Calu3 (cell line): Measurements from ENCODE around the gene GMDS. TPM values are rescaled to one million over a fixed set of nuclear protein-coding genes. Genes with fewer than 3 reads are reported as not detected.
"Not testable (repeated sequence)": the region's sequence is repeated elsewhere in the genome, so short reads cannot be mapped to it uniquely, and the experiment has no call there.

Source experiments
- BruUV-seq: library from RNA; stranded (reverse); fragments of 400-500 nt; replicated peaks from 2 replicates; lab custom pipeline; 2021; lab: Mats Ljungman, UMichigan
- CTCF ChIA-PET: fragments of 300-600 bp; sonication (Branson Sonifier 250); formaldehyde crosslinking; loops from one replicate; lab custom pipeline; 2022; ENCODE audit warnings: antibody characterized with exemption; lab: Charles Lee
- DNase-seq: peaks from one replicate; pipeline ENCODE4 v3.0.0; 2022
- H3K27ac Mint-ChIP-seq: one replicate; pipeline ENCODE4 v1.8.0; 2022; ENCODE audit warnings: mixed read lengths; ENCODE audit not compliant: unreplicated experiment
- H3K27me3 Mint-ChIP-seq: one replicate; pipeline ENCODE4 v1.8.0; 2022; ENCODE audit warnings: mixed read lengths; ENCODE audit not compliant: unreplicated experiment
- H3K36me3 Mint-ChIP-seq: one replicate; pipeline ENCODE4 v1.8.0; 2022; ENCODE audit warnings: mild to moderate bottlenecking, moderate library complexity, mixed read lengths; ENCODE audit not compliant: insufficient read depth, unreplicated experiment
- H3K4me1 Mint-ChIP-seq: one replicate; pipeline ENCODE4 v1.8.0; 2022; ENCODE audit warnings: mild to moderate bottlenecking, low read depth, mixed read lengths; ENCODE audit not compliant: unreplicated experiment
- H3K4me3 Mint-ChIP-seq: one replicate; pipeline ENCODE4 v1.8.0; 2022; ENCODE audit warnings: mild to moderate bottlenecking, low read depth, moderate library complexity, mixed read lengths; ENCODE audit not compliant: unreplicated experiment
- H3K9me3 Mint-ChIP-seq: one replicate; pipeline ENCODE4 v1.8.0; 2022; ENCODE audit warnings: low read depth, mixed read lengths; ENCODE audit not compliant: unreplicated experiment
- intact Hi-C: fragments of 100-400 bp; cut with micrococcal nuclease; formaldehyde crosslinking; loops from one replicate; pipeline ENCODE4 v1.10.0; 2022; ENCODE audit not compliant: unreplicated experiment
- total RNA-seq: library from RNA; stranded (reverse); gene quantifications from 2 replicates; pipeline ENCODE4 v1.2.3, GENCODE V29; 2022
- TF ChIP-seq, protein P1 (sequence below): fragments of 200-600 bp; IDR thresholded peaks from one replicate; pipeline ENCODE4 v1.8.0; 2022; ENCODE audit warnings: antibody characterized with exemption; ENCODE audit not compliant: unreplicated experiment

Gene GMDS
- total RNA-seq, 1 experiment from 2014 or later = 58.2 TPM

DNA sequence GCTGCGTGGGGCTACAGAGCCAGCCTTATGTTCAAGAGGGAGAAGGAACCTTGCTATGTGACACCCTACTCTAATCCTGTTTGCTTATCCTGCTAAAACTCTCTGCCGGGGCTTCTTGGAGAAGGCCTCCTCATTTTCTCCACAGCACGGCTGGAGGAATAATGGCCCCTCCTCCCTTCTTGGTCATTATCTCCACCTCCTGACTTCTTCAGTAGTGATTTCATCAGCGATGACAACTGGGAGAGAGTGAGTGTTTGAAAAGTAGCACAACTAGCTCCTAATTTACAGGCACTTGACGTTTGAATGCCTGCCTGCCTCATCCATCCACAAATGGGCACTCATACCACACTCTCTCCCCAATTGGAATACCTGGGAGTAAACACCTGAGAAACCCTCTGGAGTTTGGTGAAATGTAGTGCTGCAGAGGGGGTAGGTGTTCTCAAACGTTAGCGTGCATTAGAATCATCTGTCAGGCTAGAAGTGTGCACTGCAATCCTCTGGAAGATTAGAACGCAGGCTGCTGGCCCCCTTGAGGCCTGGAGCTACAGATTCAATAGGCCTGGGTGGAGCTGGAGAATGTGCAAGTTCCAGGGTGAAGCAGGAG, 487.2 kb downstream of the GMDS start:
- no peak overlapping the region for H3K4me3 Mint-ChIP-seq
- H3K4me1 Mint-ChIP-seq = peaks cover 18% of the 10 kb centered on the region
- peaks cover 5% of the 10 kb centered on the region for H3K9me3 Mint-ChIP-seq
- peaks cover 11% of the 10 kb centered on the region for H3K36me3 Mint-ChIP-seq
- no peaks in the 10 kb centered on the region for H3K27me3 Mint-ChIP-seq
- intact Hi-C loops = no loop called here
- DNase-seq = no peak
- no peak overlapping the region for H3K27ac Mint-ChIP-seq
- CTCF ChIA-PET = no interaction called here
- TF ChIP-seq, protein P1, sequence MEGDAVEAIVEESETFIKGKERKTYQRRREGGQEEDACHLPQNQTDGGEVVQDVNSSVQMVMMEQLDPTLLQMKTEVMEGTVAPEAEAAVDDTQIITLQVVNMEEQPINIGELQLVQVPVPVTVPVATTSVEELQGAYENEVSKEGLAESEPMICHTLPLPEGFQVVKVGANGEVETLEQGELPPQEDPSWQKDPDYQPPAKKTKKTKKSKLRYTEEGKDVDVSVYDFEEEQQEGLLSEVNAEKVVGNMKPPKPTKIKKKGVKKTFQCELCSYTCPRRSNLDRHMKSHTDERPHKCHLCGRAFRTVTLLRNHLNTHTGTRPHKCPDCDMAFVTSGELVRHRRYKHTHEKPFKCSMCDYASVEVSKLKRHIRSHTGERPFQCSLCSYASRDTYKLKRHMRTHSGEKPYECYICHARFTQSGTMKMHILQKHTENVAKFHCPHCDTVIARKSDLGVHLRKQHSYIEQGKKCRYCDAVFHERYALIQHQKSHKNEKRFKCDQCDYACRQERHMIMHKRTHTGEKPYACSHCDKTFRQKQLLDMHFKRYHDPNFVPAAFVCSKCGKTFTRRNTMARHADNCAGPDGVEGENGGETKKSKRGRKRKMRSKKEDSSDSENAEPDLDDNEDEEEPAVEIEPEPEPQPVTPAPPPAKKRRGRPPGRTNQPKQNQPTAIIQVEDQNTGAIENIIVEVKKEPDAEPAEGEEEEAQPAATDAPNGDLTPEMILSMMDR = no peak
- no TSS peak for BruUV-seq

DNA sequence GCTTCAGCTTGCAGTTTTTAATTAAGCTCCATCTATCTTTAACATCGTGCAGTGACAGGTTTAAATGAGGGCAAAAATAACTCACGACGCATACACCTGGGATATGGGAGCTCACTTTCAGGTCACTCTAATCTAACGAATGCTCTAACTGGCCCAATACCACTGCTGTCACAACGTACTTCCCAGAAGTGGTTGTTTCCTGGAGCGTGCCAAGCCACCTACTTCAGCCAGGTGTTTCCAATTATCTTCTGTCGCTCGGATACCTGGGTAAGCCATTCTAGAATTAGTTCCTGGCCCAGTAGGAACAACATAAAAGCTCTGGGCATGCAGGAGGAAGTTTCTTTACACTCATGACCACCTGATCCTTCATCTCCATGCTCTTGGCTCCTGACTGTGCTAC, 488.3 kb downstream of the GMDS start:
- no TSS peak for BruUV-seq
- no peak overlapping the region for H3K27ac Mint-ChIP-seq
- CTCF ChIA-PET = no interaction called here
- no peak for DNase-seq
- no peaks in the 10 kb centered on the region for H3K27me3 Mint-ChIP-seq
- H3K4me3 Mint-ChIP-seq = no peak overlapping the region
- H3K36me3 Mint-ChIP-seq = peaks cover 6% of the 10 kb centered on the region
- peaks cover 7% of the 10 kb centered on the region for H3K4me1 Mint-ChIP-seq
- intact Hi-C loops = no loop called here
- peaks cover 8% of the 10 kb centered on the region for H3K9me3 Mint-ChIP-seq
- TF ChIP-seq, protein P1 = no peak

DNA sequence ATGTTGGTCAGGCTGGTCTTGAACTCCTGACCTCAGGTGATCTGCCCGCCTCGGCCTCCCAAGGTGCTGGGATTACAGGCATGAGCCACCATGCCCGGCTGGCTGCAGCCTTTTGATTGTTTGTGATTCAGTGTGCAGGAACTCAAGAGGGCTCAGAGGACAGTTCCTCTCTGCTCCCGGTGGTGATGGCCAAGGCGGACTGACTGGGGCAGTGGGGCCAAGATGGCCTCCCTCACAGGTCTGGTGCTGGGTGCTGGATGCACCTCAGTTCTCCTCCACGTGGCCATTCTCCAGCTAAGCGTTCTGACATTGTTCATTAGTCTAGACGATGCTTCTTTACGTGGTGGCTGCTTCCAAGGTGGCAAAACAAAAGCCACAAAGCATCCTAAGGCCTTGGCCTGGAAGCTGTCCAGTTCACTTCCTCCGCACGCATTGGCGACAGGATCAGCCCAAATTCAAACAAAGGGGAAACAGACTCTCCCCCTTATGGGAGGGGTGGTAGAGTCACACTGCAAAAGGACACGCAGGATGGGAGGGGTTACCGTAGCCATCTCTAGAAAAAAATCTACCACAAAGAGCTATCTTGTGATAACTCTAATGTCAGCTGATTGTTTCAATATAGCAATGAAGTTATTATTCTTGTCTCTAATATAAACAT, 488.8 kb downstream of the GMDS start:
- TF ChIP-seq, protein P1 = no peak
- Mint-ChIP-seq H3K4me3 (no peak overlapping the region), H3K27me3 (no peaks in the 10 kb centered on the region), H3K9me3 (peaks cover 8% of the 10 kb centered on the region), H3K36me3 (peaks cover under 1% of the 10 kb centered on the region), H3K4me1 (peaks cover 2% of the 10 kb centered on the region), H3K27ac (no peak overlapping the region)
- intact Hi-C loops = no loop called here
- CTCF ChIA-PET = no interaction called here
- DNase-seq = no peak
- no TSS peak for BruUV-seq

DNA sequence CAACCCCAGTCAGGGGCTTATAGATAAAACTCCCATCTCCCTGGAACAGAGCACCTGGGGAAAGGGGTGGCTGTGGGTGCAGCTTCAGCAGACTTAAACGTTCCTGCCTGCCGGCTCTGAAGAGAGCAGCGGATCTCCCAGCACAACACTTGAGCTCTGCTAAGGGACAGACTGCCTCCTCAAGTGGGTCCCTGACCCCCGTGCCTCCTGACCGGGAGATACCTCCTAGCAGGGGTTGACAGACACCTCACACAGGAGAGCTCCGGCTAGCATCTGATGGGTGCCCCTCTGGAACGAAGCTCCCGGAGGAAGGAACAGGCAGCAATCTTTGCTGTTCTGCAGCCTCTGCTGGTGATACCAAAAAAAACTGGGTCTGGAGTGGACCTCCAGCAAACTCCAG, 494.3 kb downstream of the GMDS start:
- H3K36me3 Mint-ChIP-seq, H3K4me3 Mint-ChIP-seq, DNase-seq, H3K27me3 Mint-ChIP-seq, CTCF ChIA-PET, intact Hi-C loops, BruUV-seq, H3K9me3 Mint-ChIP-seq, H3K27ac Mint-ChIP-seq: not testable (repeated sequence)
- H3K4me1 Mint-ChIP-seq = peaks cover 12% of the 10 kb centered on the region

DNA sequence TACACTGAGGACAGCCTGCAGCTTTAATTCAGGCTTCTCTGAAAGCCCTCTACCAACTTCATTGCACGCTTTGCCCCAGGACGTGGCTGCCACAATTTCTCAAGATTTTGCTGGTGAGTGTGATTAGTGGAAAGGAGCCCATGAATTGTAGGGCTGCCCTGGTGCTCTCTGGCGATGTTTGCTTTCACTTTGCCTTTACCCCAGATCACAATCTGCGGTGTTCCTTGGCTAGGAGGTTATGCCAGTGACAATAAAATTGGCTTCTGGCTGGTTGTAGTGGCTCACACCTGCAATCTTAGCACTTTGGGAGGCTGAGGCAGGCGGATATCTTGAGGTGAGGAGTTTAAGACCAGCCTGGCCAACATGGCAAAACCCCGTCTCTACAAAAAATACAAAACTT, 496.4 kb downstream of the GMDS start:
- no TSS peak for BruUV-seq
- CTCF ChIA-PET = no interaction called here
- Mint-ChIP-seq H3K27me3 (no peaks in the 10 kb centered on the region), H3K27ac (peak overlapping the region; percentile 29), H3K9me3 (peaks cover 8% of the 10 kb centered on the region), H3K36me3 (no peaks in the 10 kb centered on the region), H3K4me1 (peaks cover 12% of the 10 kb centered on the region), H3K4me3 (peak overlapping the region; percentile 43)
- intact Hi-C loops = no loop called here
- no peak for DNase-seq
- TF ChIP-seq, protein P1 = no peak
